Measurements from ENCODE around the gene PLA2G4E.

DNA sequence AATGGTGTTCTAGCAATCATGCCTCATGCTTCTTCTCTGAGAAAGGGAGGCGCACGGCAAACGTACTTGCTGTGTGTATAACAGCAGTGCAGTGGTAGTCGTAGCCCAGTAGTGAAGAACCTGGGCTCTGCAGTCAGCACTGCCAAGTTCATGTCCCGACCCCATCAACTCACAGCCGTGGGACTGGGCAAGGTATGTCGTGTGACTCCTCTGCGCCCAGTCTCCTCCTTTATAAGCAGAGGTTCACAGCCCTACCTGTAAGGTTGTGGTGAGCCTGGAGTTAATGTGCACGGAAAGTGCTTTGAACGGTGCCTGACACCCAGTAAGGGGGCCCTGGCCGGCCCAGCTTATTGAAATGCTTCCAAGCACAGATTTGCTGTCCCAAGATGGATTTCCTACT is 75.1 kb downstream of the PLA2G4E start:
- no peak for TF ChIP-seq POLR2A (IDR thresholded peaks at IDR 0.05)
- no peak for TF ChIP-seq EP300 (IDR thresholded peaks at IDR 0.05)
- TF ChIP-seq, protein P1, sequence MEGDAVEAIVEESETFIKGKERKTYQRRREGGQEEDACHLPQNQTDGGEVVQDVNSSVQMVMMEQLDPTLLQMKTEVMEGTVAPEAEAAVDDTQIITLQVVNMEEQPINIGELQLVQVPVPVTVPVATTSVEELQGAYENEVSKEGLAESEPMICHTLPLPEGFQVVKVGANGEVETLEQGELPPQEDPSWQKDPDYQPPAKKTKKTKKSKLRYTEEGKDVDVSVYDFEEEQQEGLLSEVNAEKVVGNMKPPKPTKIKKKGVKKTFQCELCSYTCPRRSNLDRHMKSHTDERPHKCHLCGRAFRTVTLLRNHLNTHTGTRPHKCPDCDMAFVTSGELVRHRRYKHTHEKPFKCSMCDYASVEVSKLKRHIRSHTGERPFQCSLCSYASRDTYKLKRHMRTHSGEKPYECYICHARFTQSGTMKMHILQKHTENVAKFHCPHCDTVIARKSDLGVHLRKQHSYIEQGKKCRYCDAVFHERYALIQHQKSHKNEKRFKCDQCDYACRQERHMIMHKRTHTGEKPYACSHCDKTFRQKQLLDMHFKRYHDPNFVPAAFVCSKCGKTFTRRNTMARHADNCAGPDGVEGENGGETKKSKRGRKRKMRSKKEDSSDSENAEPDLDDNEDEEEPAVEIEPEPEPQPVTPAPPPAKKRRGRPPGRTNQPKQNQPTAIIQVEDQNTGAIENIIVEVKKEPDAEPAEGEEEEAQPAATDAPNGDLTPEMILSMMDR (IDR thresholded peaks at IDR 0.05), result no peak
